ENCODE results near the gene SRGAP1. TPM values are rescaled to one million over a fixed set of nuclear protein-coding genes. Genes with fewer than 3 reads are reported as not detected.

SRGAP1 gene
- total and polyA plus RNA-seq, 2 of the 13 experiments (the other 11 are each of a cell fraction or from before 2014, with no cell fraction given), result 1.6 to 3.4 TPM

- ChIA-PET POLR2A (no interaction called here), CTCF (ENCODE audit: low intra/inter-chr PET ratio, low total read pairs) (no interaction called here)
- no peaks in the 10 kb centered on the region for H3K79me2 ChIP-seq (ENCODE audit: insufficient read depth, low read length)
- 95% methylated on average over 2 of the region's 2 CpGs for WGBS (ENCODE audit: low lambda C conversion rate)
- in situ Hi-C loops (cut with HindIII; ENCODE audit: extremely low pct_ligation_motif_present, low pct_unique_long_range_greater_than_20kb), result no loop called here
- FAIRE-seq, result no peak
- intact Hi-C loops (cut with micrococcal nuclease; ENCODE audit: unreplicated experiment), result loop anchor here (5.0 kb wide), 1 partner anchor 320 kb away; the partner anchor contains the start of gene XPOT
- no peaks in the 10 kb centered on the region for H3K27me3 ChIP-seq (ENCODE audit: control insufficient read depth in 1 of 2, insufficient read depth in 2 of 2, low read length in 2 of 2)
- no peaks in the 10 kb centered on the region for H3K4me1 ChIP-seq (ENCODE audit: insufficient read depth, low read length)
- H3K36me3 ChIP-seq (replicated peaks in 1 of 2; ENCODE audit: control insufficient read depth in 1 of 2, insufficient read depth in 2 of 2, low read length in 2 of 2), result no peaks in the 10 kb centered on the region; a peak in 1 of 5 replicates
- H2AFZ ChIP-seq (ENCODE audit: low read length), result no peak overlapping the region
- H3K4me2 ChIP-seq (ENCODE audit: low read depth, low read length), result no peak overlapping the region
- H3K9ac ChIP-seq (ENCODE audit: insufficient read depth, low read depth, low read length), result no peak overlapping the region
- DNase-seq (ENCODE audit: low spot score), result no peak
- ATAC-seq, result no peak
- H3K9me3 ChIP-seq (ENCODE audit: low read length), result no peaks in the 10 kb centered on the region
- no peaks in the 10 kb centered on the region for H4K20me1 ChIP-seq (ENCODE audit: insufficient read depth, low read length)
- H3K27ac ChIP-seq (ENCODE audit: extremely low read length, insufficient read depth, low read length), result no peak overlapping the region
- TF ChIP-seq ZBTB42 (CRISPR knock-in tag; IDR thresholded peaks at IDR 0.05) (no peak), TCF7L2 (IDR thresholded peaks at IDR 0.05; ENCODE audit: low read depth, low read length) (no peak), MEIS1 (CRISPR knock-in tag; IDR thresholded peaks at IDR 0.05; ENCODE audit: borderline replicate concordance) (no peak), ZNF264 (CRISPR knock-in tag; IDR thresholded peaks at IDR 0.05) (no peak), ZNF749 (CRISPR knock-in tag; IDR thresholded peaks at IDR 0.05; ENCODE audit: borderline replicate concordance) (no peak), IRF9 (CRISPR knock-in tag; IDR thresholded peaks at IDR 0.05; ENCODE audit: borderline replicate concordance) (no peak), PREB (CRISPR knock-in tag; IDR thresholded peaks at IDR 0.05) (no peak), ZFX (CRISPR knock-in tag; IDR thresholded peaks at IDR 0.05; ENCODE audit: low read depth) (no peak), NR1H2 (CRISPR knock-in tag; IDR thresholded peaks at IDR 0.05; ENCODE audit: borderline replicate concordance, low read depth) (no peak), CBX2 (IDR thresholded peaks at IDR 0.05; ENCODE audit: low read depth, low read length) (no peak), CBX2 (CRISPR knock-in tag; IDR thresholded peaks at IDR 0.05; ENCODE audit: low read depth) (no peak), ZNF296 (CRISPR knock-in tag; conservative IDR thresholded peaks at IDR 0.05) (no peak)
- H3K4me3 ChIP-seq (replicated peaks in 1 of 3; ENCODE audit: insufficient read depth in 1 of 3, low read depth in 2 of 3, low read length in 3 of 3), result no peak overlapping the region
- BruUV-seq (replicated peaks), result no TSS peak
Observed at GRCh38 chr12:64082116-64082515, 237.6 kb downstream of the SRGAP1 start.
